MCF 10A (cell line): ENCODE data around the gene PNMT. TPM values are rescaled to one million over a fixed set of nuclear protein-coding genes. Genes with fewer than 3 reads are reported as not detected.

ENCODE experiments used
- BruUV-seq: library from RNA; stranded (reverse); fragments of 400-500 nt; replicated peaks from 2 replicates; lab custom pipeline; 2021; lab: Mats Ljungman, UMichigan
- CTCF ChIA-PET: fragments of 300-600 bp; sonication (Branson Sonifier 250); formaldehyde crosslinking; extraction: SDS; loops from one replicate; lab custom pipeline; 2021; ENCODE audit warnings: antibody characterized with exemption, inconsistent platforms; lab: Yijun Ruan, JAX
- POLR2A ChIA-PET: fragments of 300-600, 350-650 bp; sonication (Branson Sonifier 250); formaldehyde crosslinking; extraction: SDS; loops from one replicate; lab custom pipeline; 2020; ENCODE audit warnings: antibody characterized with exemption, inconsistent platforms; lab: Yijun Ruan, JAX
- DNase-seq: peaks from one replicate; pipeline ENCODE4 v3.0.0-alpha.2; 2018; ENCODE audit not compliant: unreplicated experiment
- H3K27ac Mint-ChIP-seq: one replicate; pipeline ENCODE4 v1.8.0; 2022; ENCODE audit warnings: mild to moderate bottlenecking, low read depth, mixed read lengths; ENCODE audit not compliant: unreplicated experiment
- H3K27me3 Mint-ChIP-seq: one replicate; pipeline ENCODE4 v1.8.0; 2022; ENCODE audit warnings: mixed read lengths; ENCODE audit not compliant: insufficient read depth, unreplicated experiment
- H3K36me3 Mint-ChIP-seq: one replicate; pipeline ENCODE4 v1.8.0; 2022; ENCODE audit warnings: mild to moderate bottlenecking, moderate library complexity, mixed read lengths; ENCODE audit not compliant: insufficient read depth, unreplicated experiment
- H3K4me1 Mint-ChIP-seq: one replicate; pipeline ENCODE4 v1.8.0; 2022; ENCODE audit warnings: mixed read lengths; ENCODE audit not compliant: insufficient read depth, unreplicated experiment
- H3K4me3 Mint-ChIP-seq: one replicate; pipeline ENCODE4 v1.8.0; 2022; ENCODE audit warnings: mild to moderate bottlenecking, moderate library complexity, mixed read lengths; ENCODE audit not compliant: unreplicated experiment
- H3K9me3 Mint-ChIP-seq: one replicate; pipeline ENCODE4 v1.8.0; 2022; ENCODE audit warnings: mixed read lengths; ENCODE audit not compliant: unreplicated experiment
- intact Hi-C: fragments of 100-400 bp; cut with micrococcal nuclease; formaldehyde crosslinking; loops from 2 replicates; pipeline ENCODE4 v1.14.1; 2022
- total RNA-seq: library from RNA; stranded (reverse); gene quantifications from 2 replicates; pipeline ENCODE4 v1.2.3, GENCODE V29; 2022
- TF ChIP-seq, protein P1 (sequence below): fragments of 200-600 bp; IDR thresholded peaks from one replicate; pipeline ENCODE4 v1.8.0; 2022; ENCODE audit warnings: antibody characterized with exemption, mild to moderate bottlenecking; ENCODE audit not compliant: unreplicated experiment

PNMT gene
- total RNA-seq, 1 experiment from 2014 or later, result not detected

DNA sequence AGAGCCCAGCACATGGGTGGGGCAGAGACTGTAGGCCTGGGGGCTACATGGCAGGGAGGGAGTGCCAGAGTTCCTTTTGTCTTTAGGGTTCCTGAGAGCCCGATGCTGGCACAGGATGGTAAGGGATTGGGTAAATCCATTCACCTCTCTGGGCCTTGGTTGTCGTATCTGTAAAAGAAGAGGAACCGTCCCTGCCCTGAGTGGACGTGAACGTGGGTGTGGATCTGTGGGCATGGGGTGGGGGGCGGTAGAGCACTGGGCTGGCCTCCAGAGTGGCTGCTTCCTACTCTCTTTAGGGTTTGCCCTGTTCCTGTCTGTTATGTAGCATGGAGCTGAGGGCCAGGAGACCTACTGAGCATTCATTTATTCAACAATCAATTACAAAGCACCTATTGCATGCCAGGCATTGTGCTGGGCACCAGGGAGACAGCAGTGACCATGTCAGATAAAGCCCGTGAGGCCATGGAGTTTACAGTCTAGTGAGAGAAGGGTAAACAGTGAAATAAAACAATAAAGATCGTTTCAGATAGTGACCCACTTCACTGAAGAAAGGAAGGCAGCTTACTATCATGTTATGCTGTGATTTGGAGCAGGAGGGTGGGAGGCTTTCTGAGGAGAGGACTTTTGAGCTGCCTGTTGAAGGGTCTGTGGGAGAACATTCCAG, 16.2 kb upstream of the PNMT start:
- no TSS peak for BruUV-seq
- intact Hi-C loops, result no loop called here
- ChIA-PET POLR2A (interaction anchor here (0.6 kb wide), 1 partner anchor 47 kb away, joined by 3 read pairs; no protein-coding TSS in a partner anchor), CTCF (interaction anchor here (0.6 to 1.9 kb wide), 3 partner anchors 14 to 68 kb away, joined by 3 to 7 read pairs (median 3); no protein-coding TSS in a partner anchor)
- Mint-ChIP-seq H3K36me3 (peaks cover 19% of the 10 kb centered on the region), H3K4me1 (no peaks in the 10 kb centered on the region), H3K27me3 (no peaks in the 10 kb centered on the region), H3K9me3 (no peaks in the 10 kb centered on the region), H3K27ac (no peak overlapping the region), H3K4me3 (no peak overlapping the region)
- no peak for DNase-seq
- TF ChIP-seq, protein P1, sequence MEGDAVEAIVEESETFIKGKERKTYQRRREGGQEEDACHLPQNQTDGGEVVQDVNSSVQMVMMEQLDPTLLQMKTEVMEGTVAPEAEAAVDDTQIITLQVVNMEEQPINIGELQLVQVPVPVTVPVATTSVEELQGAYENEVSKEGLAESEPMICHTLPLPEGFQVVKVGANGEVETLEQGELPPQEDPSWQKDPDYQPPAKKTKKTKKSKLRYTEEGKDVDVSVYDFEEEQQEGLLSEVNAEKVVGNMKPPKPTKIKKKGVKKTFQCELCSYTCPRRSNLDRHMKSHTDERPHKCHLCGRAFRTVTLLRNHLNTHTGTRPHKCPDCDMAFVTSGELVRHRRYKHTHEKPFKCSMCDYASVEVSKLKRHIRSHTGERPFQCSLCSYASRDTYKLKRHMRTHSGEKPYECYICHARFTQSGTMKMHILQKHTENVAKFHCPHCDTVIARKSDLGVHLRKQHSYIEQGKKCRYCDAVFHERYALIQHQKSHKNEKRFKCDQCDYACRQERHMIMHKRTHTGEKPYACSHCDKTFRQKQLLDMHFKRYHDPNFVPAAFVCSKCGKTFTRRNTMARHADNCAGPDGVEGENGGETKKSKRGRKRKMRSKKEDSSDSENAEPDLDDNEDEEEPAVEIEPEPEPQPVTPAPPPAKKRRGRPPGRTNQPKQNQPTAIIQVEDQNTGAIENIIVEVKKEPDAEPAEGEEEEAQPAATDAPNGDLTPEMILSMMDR, result no peak

DNA sequence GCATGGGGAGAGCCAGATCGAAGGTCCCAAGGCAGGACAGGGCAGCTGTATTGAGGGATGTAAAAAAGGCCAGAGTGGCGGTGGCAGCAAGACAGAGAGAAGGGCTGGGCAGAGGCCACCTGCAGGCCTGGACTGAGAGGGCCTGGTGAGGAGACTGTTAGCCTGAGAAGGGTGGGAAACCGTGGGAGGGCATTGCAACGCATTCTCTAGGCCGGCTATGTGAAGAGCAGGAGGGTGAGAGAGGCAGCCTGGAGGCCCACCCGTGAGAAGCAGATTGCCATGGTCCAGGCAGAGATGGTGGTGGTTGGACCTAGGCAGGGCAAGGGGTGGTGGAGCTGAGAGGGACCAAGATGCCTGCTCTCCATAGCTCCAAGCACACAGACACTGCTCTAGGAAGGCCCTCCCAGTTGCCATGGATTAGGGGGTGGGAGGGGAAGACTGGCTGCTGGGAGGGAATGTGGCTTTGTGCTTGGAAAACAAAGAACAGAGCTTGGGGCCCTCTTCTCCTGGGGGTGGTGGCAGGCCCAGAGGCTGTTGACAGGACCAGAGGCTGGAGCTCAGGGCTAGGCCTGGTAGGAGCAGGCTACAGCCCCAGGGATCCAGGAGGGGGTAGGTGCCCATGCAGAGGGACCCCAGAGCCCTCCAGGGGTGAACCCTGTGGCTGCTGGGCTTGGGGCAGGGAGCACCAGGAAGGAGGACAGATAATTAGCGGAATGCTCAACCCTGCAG, 15.5 kb upstream of the PNMT start:
- no peak overlapping the region for H3K4me3 Mint-ChIP-seq
- H3K27me3 Mint-ChIP-seq, result no peaks in the 10 kb centered on the region
- ChIA-PET POLR2A (interaction anchor here (0.6 kb wide), 1 partner anchor 47 kb away, joined by 3 read pairs; no protein-coding TSS in a partner anchor), CTCF (interaction anchor here (0.7 to 2.2 kb wide), 8 partner anchors 11 to 47 kb away, joined by 3 to 7 read pairs (median 5); partner anchors contain the start of gene ERBB2)
- H3K9me3 Mint-ChIP-seq, result no peaks in the 10 kb centered on the region
- no peak for DNase-seq
- intact Hi-C loops, result no loop called here
- TF ChIP-seq, protein P1, result no peak
- BruUV-seq, result no TSS peak
- peaks cover 19% of the 10 kb centered on the region for H3K36me3 Mint-ChIP-seq
- H3K4me1 Mint-ChIP-seq, result no peaks in the 10 kb centered on the region
- no peak overlapping the region for H3K27ac Mint-ChIP-seq

DNA sequence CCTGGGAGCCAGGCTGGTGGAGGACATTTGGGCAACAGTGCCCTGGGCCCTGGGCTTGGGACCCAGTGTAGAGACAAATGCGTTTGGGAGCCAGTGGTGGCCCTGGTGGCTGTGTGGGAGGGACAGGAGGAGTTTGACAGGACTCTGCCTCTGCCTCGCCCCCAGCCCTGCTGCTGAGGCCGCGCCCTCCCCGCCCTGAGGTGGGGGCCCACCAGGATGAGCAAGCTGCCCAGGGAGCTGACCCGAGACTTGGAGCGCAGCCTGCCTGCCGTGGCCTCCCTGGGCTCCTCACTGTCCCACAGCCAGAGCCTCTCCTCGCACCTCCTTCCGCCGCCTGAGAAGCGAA, 15.0 kb upstream of the PNMT start:
- TF ChIP-seq, protein P1, result no peak
- Mint-ChIP-seq H3K4me3 (no peak overlapping the region), H3K27me3 (no peaks in the 10 kb centered on the region), H3K9me3 (no peaks in the 10 kb centered on the region), H3K36me3 (peaks cover 19% of the 10 kb centered on the region), H3K27ac (no peak overlapping the region), H3K4me1 (no peaks in the 10 kb centered on the region)
- no TSS peak for BruUV-seq
- ChIA-PET CTCF (interaction anchor here (0.7 to 2.2 kb wide), 14 partner anchors 8 to 83 kb away, joined by 3 to 6 read pairs (median 4); partner anchors contain the start of gene ERBB2), POLR2A (interaction anchor here (1.0 kb wide), 1 partner anchor 86 kb away, joined by 3 read pairs; no protein-coding TSS in a partner anchor)
- no peak for DNase-seq
- intact Hi-C loops, result no loop called here
